Activated CD4-positive, alpha-beta T cell treated with anti-CD3 and anti-CD28 coated beads, Interleukin-10, Interleukin-2, amounts not matched to agents 100 ng/mL and 50 ng/mL, durations not matched to agents 16 hours and 8 hours (primary cell): ENCODE measurements around the gene TPRN.

ENCODE experiments used
- DNase-seq: peaks from one replicate; pipeline ENCODE4 v3.0.0-alpha.2; 2020

Gene TPRN

GRCh38 chr9:137188086-137188489 is 12.5 kb downstream of the TPRN start:
- no peak for DNase-seq

GRCh38 chr9:137187386-137187785 is 13.2 kb downstream of the TPRN start:
- DNase-seq = no peak

- no peak for DNase-seq
Measured at GRCh38 chr9:137186385-137186784, 14.2 kb downstream of the TPRN start.

- no peak for DNase-seq
Measured at GRCh38 chr9:137185921-137186320, 14.6 kb downstream of the TPRN start.

GRCh38 chr9:137184881-137185660 is 15.5 kb downstream of the TPRN start:
- no peak for DNase-seq

GRCh38 chr9:137183980-137184595 is 16.5 kb downstream of the TPRN start:
- no peak for DNase-seq

GRCh38 chr9:137182836-137183235 is 17.7 kb downstream of the TPRN start:
- no peak for DNase-seq

GRCh38 chr9:137181680-137182079 is 18.9 kb downstream of the TPRN start:
- no peak for DNase-seq

GRCh38 chr9:137180491-137180890 is 20.1 kb downstream of the TPRN start:
- no peak for DNase-seq

GRCh38 chr9:137179761-137180160 is 20.8 kb downstream of the TPRN start:
- DNase-seq = no peak

- no peak for DNase-seq
Measured at GRCh38 chr9:137178939-137179630, 21.5 kb downstream of the TPRN start.

GRCh38 chr9:137178201-137178938 is 22.2 kb downstream of the TPRN start:
- no peak for DNase-seq

GRCh38 chr9:137176302-137177182 is 24.0 kb downstream of the TPRN start:
- DNase-seq = peak; percentile 49

- DNase-seq = no peak
Measured at GRCh38 chr9:137175345-137175961, 25.1 kb downstream of the TPRN start.

GRCh38 chr9:137174722-137175293 is 25.7 kb downstream of the TPRN start:
- DNase-seq = no peak

GRCh38 chr9:137173796-137174664 is 26.5 kb downstream of the TPRN start:
- no peak for DNase-seq

GRCh38 chr9:137172901-137173795 is 27.4 kb downstream of the TPRN start:
- no peak for DNase-seq

GRCh38 chr9:137171149-137171900 is 29.2 kb downstream of the TPRN start:
- DNase-seq = no peak
